ENCODE results near the gene HOXD1. TPM values are rescaled to one million over a fixed set of nuclear protein-coding genes. Genes with fewer than 3 reads are reported as not detected.

The HOXD1 gene
- polyA plus RNA-seq, 1 experiment: not detected

- no peak overlapping the region for H3K4me3 ChIP-seq (ENCODE audit: low read depth, low read length)
- no peaks in the 10 kb centered on the region for H3K27me3 ChIP-seq (ENCODE audit: control insufficient read depth, insufficient read depth, low read length)
- no peaks in the 10 kb centered on the region for H3K36me3 ChIP-seq (ENCODE audit: control insufficient read depth, insufficient read depth, low read length)
- DNase-seq (ENCODE audit: low read depth): no peak
- ChIA-PET CTCF (no interaction called here), POLR2A (no interaction called here)
- TF ChIP-seq CTCF (IDR thresholded peaks at IDR 0.05; ENCODE audit: insufficient read depth, low read depth, low read length): no peak
Measured at GRCh38 chr2:176234940-176235339, 46.5 kb downstream of the HOXD1 start.

DNA sequence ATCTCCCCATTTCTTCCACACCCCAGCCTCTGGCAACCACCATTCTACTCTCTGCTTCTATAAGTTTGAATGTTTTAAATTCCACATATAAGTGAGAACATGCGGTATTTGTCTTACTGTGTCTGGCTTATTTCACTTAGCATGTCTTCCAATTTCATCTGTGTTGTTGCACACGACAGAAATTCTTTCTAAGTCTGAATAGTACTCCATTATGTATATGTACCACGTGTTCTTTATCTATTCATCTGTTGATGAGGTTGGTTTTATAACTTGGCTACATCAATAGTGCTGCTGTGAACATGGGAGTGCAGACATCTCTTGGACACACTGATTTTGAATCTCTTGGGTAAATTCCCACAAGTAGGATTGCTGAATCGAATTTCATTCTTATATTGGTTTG, 49.0 kb downstream of the HOXD1 start:
- Histone ChIP-seq H3K4me3 (ENCODE audit: low read depth, low read length) (no peak overlapping the region), H3K36me3 (ENCODE audit: control insufficient read depth, insufficient read depth, low read length) (no peaks in the 10 kb centered on the region), H3K27me3 (ENCODE audit: control insufficient read depth, insufficient read depth, low read length) (no peaks in the 10 kb centered on the region)
- POLR2A ChIA-PET: no interaction called here
- DNase-seq (ENCODE audit: low read depth): no peak
- CTCF ChIA-PET: no interaction called here
- no peak for TF ChIP-seq CTCF (IDR thresholded peaks at IDR 0.05; ENCODE audit: insufficient read depth, low read depth, low read length)

GRCh38 chr2:176239031-176239430, 50.6 kb downstream of the HOXD1 start:
- Histone ChIP-seq H3K4me3 (ENCODE audit: low read depth, low read length) (no peak overlapping the region), H3K27me3 (ENCODE audit: control insufficient read depth, insufficient read depth, low read length) (no peaks in the 10 kb centered on the region), H3K36me3 (ENCODE audit: control insufficient read depth, insufficient read depth, low read length) (no peaks in the 10 kb centered on the region)
- ChIA-PET POLR2A (no interaction called here), CTCF (interaction anchor here (1.1 to 1.8 kb wide), 2 partner anchors 10 to 14 kb away, joined by 3 to 4 read pairs; no protein-coding TSS in a partner anchor)
- DNase-seq (ENCODE audit: low read depth): no peak
- TF ChIP-seq CTCF (IDR thresholded peaks at IDR 0.05; ENCODE audit: insufficient read depth, low read depth, low read length): no peak

DNA sequence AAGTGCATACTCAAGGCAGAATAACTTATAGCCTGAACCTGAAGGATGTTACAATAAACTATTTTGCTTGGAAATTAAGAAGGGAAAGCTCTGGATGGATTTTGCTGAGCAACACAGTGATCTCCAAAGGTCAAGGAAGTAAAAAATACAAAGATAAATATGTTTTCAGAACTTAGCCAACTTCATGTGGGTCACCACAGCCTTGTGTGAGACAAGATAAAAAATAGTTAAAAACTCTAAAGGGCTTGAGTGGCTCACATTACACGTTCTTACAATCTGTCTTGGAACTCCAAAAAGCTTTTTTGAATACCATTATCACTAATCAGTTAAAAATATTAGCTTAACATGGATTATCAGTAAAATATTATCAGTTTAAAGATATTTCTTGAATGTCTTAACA, 51.8 kb downstream of the HOXD1 start:
- no peak for DNase-seq (ENCODE audit: low read depth)
- POLR2A ChIA-PET: no interaction called here
- no peak for TF ChIP-seq CTCF (IDR thresholded peaks at IDR 0.05; ENCODE audit: insufficient read depth, low read depth, low read length)
- Histone ChIP-seq H3K27me3 (ENCODE audit: control insufficient read depth, insufficient read depth, low read length) (no peaks in the 10 kb centered on the region), H3K4me3 (ENCODE audit: low read depth, low read length) (no peak overlapping the region), H3K36me3 (ENCODE audit: control insufficient read depth, insufficient read depth, low read length) (no peaks in the 10 kb centered on the region)
- CTCF ChIA-PET: interaction anchor here (1.6 kb wide), 1 partner anchor 214 kb away, joined by 5 read pairs; no protein-coding TSS in a partner anchor

Small RNA genes lying within 50 kb of the gene (small RNA-seq; reads per million reads assigned to genes)
- gene MIR10B (ENCODE audit: insufficient read length, low read depth, low replicate concordance): 358 reads per million, percentile 95 among the genes with 10 or more reads in this experiment

Other genes starting within 250 kb of the HOXD1 start
- gene LNPK, start 186.4 kb upstream of the HOXD1 start, polyA plus RNA-seq (2011; rRNA removed): 19.6 and 36.5 TPM in 2 replicates
- not detected in 2 replicates for gene EVX2, start 104.7 kb upstream of the HOXD1 start, polyA plus RNA-seq (2011; rRNA removed)
- 0.43 and 0.71 TPM in 2 replicates for gene HOXD13, start 95.9 kb upstream of the HOXD1 start, polyA plus RNA-seq (2011; rRNA removed)
- not detected in 2 replicates for gene HOXD12, start 88.9 kb upstream of the HOXD1 start, polyA plus RNA-seq (2011; rRNA removed)
- gene HOXD11, start 81.4 kb upstream of the HOXD1 start, polyA plus RNA-seq (2011; rRNA removed): 9.8 and 9.9 TPM in 2 replicates
- gene HOXD10, start 71.9 kb upstream of the HOXD1 start, polyA plus RNA-seq (2011; rRNA removed): 11.0 and 12.6 TPM in 2 replicates
- gene HOXD9, start 65.9 kb upstream of the HOXD1 start, polyA plus RNA-seq (2011; rRNA removed): 1.7 and 1.8 TPM in 2 replicates
- 0.86 and 1.7 TPM in 2 replicates for gene HOXD8, start 59.0 kb upstream of the HOXD1 start, polyA plus RNA-seq (2011; rRNA removed)
- gene HOXD4, start 37.1 kb upstream of the HOXD1 start, polyA plus RNA-seq (2011; rRNA removed): 0.12 and 0.28 TPM in 2 replicates
- 0.07 TPM in 1 of 2 replicates, not detected in the other for gene HOXD3, start 31.4 kb upstream of the HOXD1 start, polyA plus RNA-seq (2011; rRNA removed)
- gene MTX2, start 80.8 kb downstream of the HOXD1 start, polyA plus RNA-seq (2011; rRNA removed): 17.7 and 31.5 TPM in 2 replicates